K562 (cell line): ENCODE results near the gene SURF6. TPM values are rescaled to one million over a fixed set of nuclear protein-coding genes. Genes with fewer than 3 reads are reported as not detected.

ENCODE experiments used
- CEBPG ChIP-seq, 3 experiments: fragments of 200-800 bp in 1 of 3; sonication (Bioruptor generic) in 1 of 3; sonication (generic) in 1 of 3; formaldehyde crosslinking in 1 of 3; IDR thresholded peaks in 2 of 3; conservative IDR thresholded peaks in 1 of 3; 2 replicates each; pipeline versions ENCODE4 v1.6.1 to v1.8.0; 2016 to 2022; ENCODE audit warnings: missing compliant biosample characterization in 2 of 3, missing genetic modification characterization in 2 of 3, mild to moderate bottlenecking in 1 of 3, missing genetic modification reagents in 1 of 3
- CHCHD3 ChIP-seq: fragments of 250-450 bp; sonication (Bioruptor Pico); IDR thresholded peaks from 2 replicates; pipeline ENCODE4 v2.1.2; 2022; ENCODE audit warnings: mild to moderate bottlenecking
- E2F6 ChIP-seq, 2 experiments: IDR thresholded peaks; 2 replicates each; pipeline ENCODE4 v1.6.1; 2011; ENCODE audit warnings: borderline replicate concordance in 1 of 2, control low read depth in 1 of 2, low read depth in 1 of 2, low read length in 1 of 2, mild to moderate bottlenecking in 1 of 2, mixed read lengths in 1 of 2, moderate library complexity in 1 of 2; ENCODE audit not compliant: insufficient read depth in 1 of 2, insufficient read length in 1 of 2, poor library complexity in 1 of 2, severe bottlenecking in 1 of 2; ENCODE audit errors: extremely low read depth in 1 of 2
- FOXP1 ChIP-seq: sonication (generic); formaldehyde crosslinking; IDR thresholded peaks from 2 replicates; pipeline ENCODE4 v1.8.0; 2022; ENCODE audit warnings: mild to moderate bottlenecking, missing genetic modification reagents
- GTF2E2 ChIP-seq: fragments of 200-800 bp; sonication (Bioruptor generic); IDR thresholded peaks from 2 replicates; pipeline ENCODE4 v1.6.1; 2016; ENCODE audit warnings: missing genetic modification characterization, missing compliant biosample characterization
- HLTF ChIP-seq: fragments of 450-650 bp; IDR thresholded peaks from 2 replicates; pipeline ENCODE4 v1.6.1; 2016
- RBBP5 ChIP-seq: fragments of 200-600 bp; sonication (generic); IDR thresholded peaks from 2 replicates; pipeline ENCODE4 v1.6.1; 2012; ENCODE audit warnings: borderline replicate concordance, mild to moderate bottlenecking, low read length, control low read depth, inconsistent platforms; ENCODE audit not compliant: insufficient read depth, poor library complexity, severe bottlenecking
- RBM39 ChIP-seq: fragments of 200-400 bp; formaldehyde crosslinking; optimal IDR thresholded peaks from 2 replicates; pipeline ENCODE3; 2018; ENCODE audit warnings: low read depth, low read length
- RCOR1 ChIP-seq, 2 experiments: IDR thresholded peaks; 2 replicates each; pipeline ENCODE4 v1.6.1; 2012; ENCODE audit warnings: low read depth in 2 of 2, low read length in 2 of 2, borderline replicate concordance in 1 of 2, improper control_type of control experiment in 1 of 2
- TRIM25 ChIP-seq: fragments of 450-650 bp; IDR thresholded peaks from 2 replicates; pipeline ENCODE4 v1.7.0; 2016; ENCODE audit warnings: borderline replicate concordance
- ZC3H4 ChIP-seq: sonication (generic); formaldehyde crosslinking; IDR thresholded peaks from 2 replicates; pipeline ENCODE4 v1.9.0; 2021; ENCODE audit warnings: missing genetic modification reagents, borderline replicate concordance
- ZFX ChIP-seq: sonication (generic); formaldehyde crosslinking; IDR thresholded peaks from 2 replicates; pipeline ENCODE4 v1.8.0; 2022; ENCODE audit warnings: mild to moderate bottlenecking, missing genetic modification reagents, moderate library complexity
- ZNF384 ChIP-seq: IDR thresholded peaks from 2 replicates; pipeline ENCODE4 v1.6.1; 2012; ENCODE audit warnings: low read depth, low read length, improper control_type of control experiment
- polyA plus RNA-seq, 8 experiments: library from polyadenylated mRNA; depleted of rRNA in 4 of 8; stranded (reverse) in 5 of 8; unstranded in 3 of 8; fragments of >200 nt; fragmentation: Nextera tagmentation in 2 of 8; fragmentation: Illumina TruSeq in 1 of 8; extraction: Ambion mirVana in 2 of 8; extraction: Trizol in 1 of 8; gene quantifications; 2 replicates each; pipeline versions ENCODE4 v1.2.1 to v1.2.3, GENCODE V29; 2011 to 2014; ENCODE audit warnings: inconsistent platforms in 1 of 8, missing spikeins in 1 of 8
- total RNA-seq, 7 experiments: library from RNA; depleted of rRNA in 6 of 7; stranded (reverse); fragments of >200 nt in 6 of 7; fragmentation: Illumina TruSeq in 2 of 7; extraction: Trizol in 2 of 7; gene quantifications; 2 replicates each; pipeline versions ENCODE4 v1.2.1 to v1.2.3, GENCODE V29; 2011 to 2021; ENCODE audit warnings: low replicate concordance in 1 of 7

The SURF6 gene
- total and polyA plus RNA-seq, 9 of the 15 experiments (the other 6 are each of a cell fraction or from before 2014, with no cell fraction given) = 1.4 to 68.3 (median 14.7) TPM

GRCh38 chr9:133355881-133356357, 19.9 kb upstream of the SURF6 start (continued):
- TF ChIP-seq RBBP5 (peak; percentile 37), ZFX (peak; percentile 43; the same call in 1 of the 2 replicates), ZC3H4 (no peak), GTF2E2 (no peak), CHCHD3 (CRISPR knock-in tag) (no peak), CEBPG (CRISPR knock-in tag; IDR thresholded peaks at IDR 0.05) (no peak), CEBPG (tag; conservative IDR thresholded peaks at IDR 0.05 in 1 of 2, IDR thresholded peaks at IDR 0.05 in 1 of 2) (no peak), TRIM25 (no peak), E2F6 (IDR thresholded peaks at IDR 0.05; ENCODE audit: borderline replicate concordance in 1 of 2, extremely low read depth in 1 of 2, insufficient read depth in 1 of 2, insufficient read length in 1 of 2, low read depth in 1 of 2, low read length in 1 of 2, poor library complexity in 1 of 2, severe bottlenecking in 1 of 2) (no peak), RBM39 (no peak), RCOR1 (IDR thresholded peaks at IDR 0.05; ENCODE audit: borderline replicate concordance in 1 of 2, low read depth in 2 of 2, low read length in 2 of 2) (no peak), ZNF384 (no peak), FOXP1 (CRISPR knock-in tag) (peak; percentile 59; the same call in 1 of the 2 replicates), HLTF (no peak)
